Astrocyte of the cerebellum (primary cell): ENCODE results near the gene SP2.

Experiments used
- DNase-seq: peaks from one replicate; pipeline ENCODE4 v3.0.0-alpha.2; 2011; ENCODE audit warnings: low read depth
- H3K4me3 ChIP-seq: 2 replicates; pipeline ENCODE4 v1.5.1; 2011; ENCODE audit warnings: mild to moderate bottlenecking, low read depth, low read length, moderate library complexity
- in situ Hi-C: cut with HindIII; loops from 2 replicates; pipeline ENCODE4 v1.10.0; 2017; ENCODE audit warnings: low sequenced_read_pairs
- TF ChIP-seq, protein P1 (sequence below): IDR thresholded peaks from 2 replicates; pipeline ENCODE4 v1.5.1; 2012; ENCODE audit warnings: low read length, low read depth, moderate library complexity, mild to moderate bottlenecking; ENCODE audit errors: missing control alignments

The SP2 gene

GRCh38 chr17:47870056-47870455, 26.0 kb upstream of the SP2 start:
- no peak for DNase-seq
- in situ Hi-C loops = no loop called here
- H3K4me3 ChIP-seq = no peak overlapping the region
- TF ChIP-seq, protein P1, sequence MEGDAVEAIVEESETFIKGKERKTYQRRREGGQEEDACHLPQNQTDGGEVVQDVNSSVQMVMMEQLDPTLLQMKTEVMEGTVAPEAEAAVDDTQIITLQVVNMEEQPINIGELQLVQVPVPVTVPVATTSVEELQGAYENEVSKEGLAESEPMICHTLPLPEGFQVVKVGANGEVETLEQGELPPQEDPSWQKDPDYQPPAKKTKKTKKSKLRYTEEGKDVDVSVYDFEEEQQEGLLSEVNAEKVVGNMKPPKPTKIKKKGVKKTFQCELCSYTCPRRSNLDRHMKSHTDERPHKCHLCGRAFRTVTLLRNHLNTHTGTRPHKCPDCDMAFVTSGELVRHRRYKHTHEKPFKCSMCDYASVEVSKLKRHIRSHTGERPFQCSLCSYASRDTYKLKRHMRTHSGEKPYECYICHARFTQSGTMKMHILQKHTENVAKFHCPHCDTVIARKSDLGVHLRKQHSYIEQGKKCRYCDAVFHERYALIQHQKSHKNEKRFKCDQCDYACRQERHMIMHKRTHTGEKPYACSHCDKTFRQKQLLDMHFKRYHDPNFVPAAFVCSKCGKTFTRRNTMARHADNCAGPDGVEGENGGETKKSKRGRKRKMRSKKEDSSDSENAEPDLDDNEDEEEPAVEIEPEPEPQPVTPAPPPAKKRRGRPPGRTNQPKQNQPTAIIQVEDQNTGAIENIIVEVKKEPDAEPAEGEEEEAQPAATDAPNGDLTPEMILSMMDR = no peak

GRCh38 chr17:47871048-47871447, 25.0 kb upstream of the SP2 start:
- TF ChIP-seq, protein P1 = no peak
- DNase-seq = no peak
- no peak overlapping the region for H3K4me3 ChIP-seq
- in situ Hi-C loops = no loop called here

GRCh38 chr17:47872019-47872650, 23.9 kb upstream of the SP2 start:
- DNase-seq = no peak
- in situ Hi-C loops = no loop called here
- TF ChIP-seq, protein P1 = no peak
- no peak overlapping the region for H3K4me3 ChIP-seq

DNA sequence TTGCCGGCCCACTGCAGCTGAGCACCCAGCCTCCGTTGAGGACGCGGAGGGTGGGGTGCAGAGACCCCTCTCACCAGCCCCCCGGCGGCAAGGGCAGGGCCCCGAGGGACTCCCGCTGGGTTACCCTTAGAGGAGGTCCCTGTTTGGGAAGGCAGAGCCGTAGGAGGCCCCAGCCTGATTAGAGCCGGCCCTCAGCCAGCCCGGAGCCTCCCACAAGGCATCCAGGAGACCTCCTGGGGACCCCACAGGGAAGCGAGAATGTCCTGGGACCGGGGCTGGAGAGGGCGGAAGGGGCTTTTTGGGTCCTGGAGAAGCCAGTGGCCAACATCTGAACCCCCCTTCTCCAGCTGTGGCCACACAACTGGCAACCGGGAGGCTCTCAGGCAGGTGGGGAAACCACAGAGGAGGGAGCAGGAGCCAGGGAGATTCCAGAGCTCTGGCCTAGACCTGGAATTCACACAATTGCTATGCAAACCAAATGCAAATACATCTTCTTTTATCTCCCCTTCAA, 23.3 kb upstream of the SP2 start:
- DNase-seq = peak; percentile 53
- TF ChIP-seq, protein P1 = no peak
- in situ Hi-C loops = no loop called here
- H3K4me3 ChIP-seq = no peak overlapping the region

- TF ChIP-seq, protein P1 = no peak
- in situ Hi-C loops = no loop called here
- no peak overlapping the region for H3K4me3 ChIP-seq
- no peak for DNase-seq
Measured at GRCh38 chr17:47873200-47874090, 22.6 kb upstream of the SP2 start.

- H3K4me3 ChIP-seq = no peak overlapping the region
- in situ Hi-C loops = no loop called here
- no peak for DNase-seq
- TF ChIP-seq, protein P1 = no peak
Measured at GRCh38 chr17:47875011-47875985, 20.7 kb upstream of the SP2 start.
